Keratinocyte (primary cell): ENCODE data around the gene OTP. TPM values are rescaled to one million over a fixed set of nuclear protein-coding genes. Genes with fewer than 3 reads are reported as not detected.

Experiments
- DNase-seq: peaks from one replicate; pipeline ENCODE4 v3.0.0-alpha.2; 2011; ENCODE audit warnings: low read depth, missing footprints, low spot score
- FAIRE-seq: peaks from 2 replicates; lab custom pipeline; 2011; peaks lifted over from hg19 to GRCh38; lab: Jason Lieb, UNC
- H2AFZ ChIP-seq: 2 replicates; pipeline ENCODE4 v1.6.0; 2012; ENCODE audit warnings: low read length, control low read depth, inconsistent platforms; ENCODE audit not compliant: control insufficient read depth
- H3K27ac ChIP-seq: 2 replicates; pipeline ENCODE4 v1.5.1; 2011; ENCODE audit warnings: low read length; ENCODE audit not compliant: control insufficient read depth, insufficient read depth
- H3K27me3 ChIP-seq: 3 replicates; pipeline ENCODE4 v1.6.0; 2011; ENCODE audit warnings: low read length; ENCODE audit not compliant: control insufficient read depth, insufficient read depth; ENCODE audit errors: extremely low read depth
- H3K36me3 ChIP-seq, 2 experiments: 2 replicates in 1 of 2; 3 replicates in 1 of 2; pipeline ENCODE4 v1.5.1; 2011; ENCODE audit warnings: low read length in 2 of 2, mild to moderate bottlenecking in 1 of 2; ENCODE audit not compliant: control insufficient read depth in 2 of 2, insufficient read depth in 2 of 2; ENCODE audit errors: extremely low read depth in 1 of 2
- H3K4me1 ChIP-seq: 3 replicates; pipeline ENCODE4 v1.5.1; 2011; ENCODE audit warnings: low read length; ENCODE audit not compliant: control insufficient read depth, insufficient read depth; ENCODE audit errors: extremely low read depth
- H3K4me2 ChIP-seq: 3 replicates; pipeline ENCODE4 v1.6.0; 2011; ENCODE audit warnings: low read depth, low read length; ENCODE audit not compliant: control insufficient read depth, insufficient read depth; ENCODE audit errors: extremely low read depth
- H3K4me3 ChIP-seq, 3 experiments: fragments of 200-600 bp in 1 of 3; sonication (generic) in 1 of 3; 2 replicates in 2 of 3; 3 replicates in 1 of 3; pipeline ENCODE4 v1.5.1; 2011 to 2016; ENCODE audit warnings: low read length in 3 of 3, mild to moderate bottlenecking in 3 of 3, control low read depth in 2 of 3, inconsistent platforms in 1 of 3, low read depth in 1 of 3, mixed read lengths in 1 of 3, mixed run types in 1 of 3, moderate library complexity in 1 of 3; ENCODE audit not compliant: control insufficient read depth in 2 of 3, insufficient read depth in 2 of 3; ENCODE audit errors: extremely low read depth in 1 of 3
- H3K79me2 ChIP-seq: 2 replicates; pipeline ENCODE4 v1.6.0; 2012; ENCODE audit warnings: low read length; ENCODE audit not compliant: control insufficient read depth, insufficient read depth
- H3K9ac ChIP-seq: 3 replicates; pipeline ENCODE4 v1.6.0; 2011; ENCODE audit warnings: low read length; ENCODE audit not compliant: control insufficient read depth, insufficient read depth; ENCODE audit errors: extremely low read depth
- H3K9me1 ChIP-seq: 3 replicates; pipeline ENCODE4 v1.6.0; 2011; ENCODE audit warnings: low read length; ENCODE audit not compliant: control insufficient read depth, insufficient read depth; ENCODE audit errors: extremely low read depth
- H3K9me3 ChIP-seq: 2 replicates; pipeline ENCODE4 v1.5.1; 2012; ENCODE audit warnings: low read depth, low read length; ENCODE audit not compliant: control insufficient read depth
- H4K20me1 ChIP-seq: 3 replicates; pipeline ENCODE4 v1.6.0; 2011; ENCODE audit warnings: low read length; ENCODE audit not compliant: control insufficient read depth, insufficient read depth; ENCODE audit errors: extremely low read depth
- EZH2 ChIP-seq: IDR thresholded peaks from one replicate; pipeline ENCODE4 v1.6.1; 2012; ENCODE audit warnings: inconsistent platforms, mild to moderate bottlenecking, low read length, moderate library complexity
- dilution Hi-C: fragments of 300-500 bp; cut with MboI; formaldehyde crosslinking; loops from one replicate; pipeline ENCODE4 v1.7.0; 2020; ENCODE audit warnings: low sequenced_read_pairs; ENCODE audit not compliant: extremely low pct_ligation_motif_present
- polyA plus RNA-seq, 5 experiments: library from polyadenylated mRNA; depleted of rRNA in 3 of 5; stranded (reverse) in 3 of 5; stranded (forward) in 1 of 5; unstranded in 1 of 5; fragments of >200 nt; gene quantifications; 1 replicate in 1 of 5; 2 replicates in 3 of 5; 3 replicates in 1 of 5; pipeline versions ENCODE4 v1.2.1 to v1.2.3, GENCODE V29; 2011 to 2012; ENCODE audit warnings: missing spikeins in 2 of 5, low read depth in 1 of 5, low replicate concordance in 1 of 5
- TF ChIP-seq, protein P1 (sequence below), 3 experiments: IDR thresholded peaks in 1 of 3; conservative IDR thresholded peaks in 1 of 3; optimal IDR thresholded peaks in 1 of 3; 2 replicates in 2 of 3; 3 replicates in 1 of 3; pipeline versions ENCODE3 to v1.5.1; 2011; ENCODE audit warnings: low read length in 3 of 3, mild to moderate bottlenecking in 3 of 3, moderate library complexity in 2 of 3, control low read depth in 1 of 3, inconsistent platforms in 1 of 3; ENCODE audit not compliant: insufficient read depth in 2 of 3; ENCODE audit errors: extremely low read depth in 1 of 3

The OTP gene
- polyA plus RNA-seq, 1 donor (not counting 4 experiments of a cell fraction or from before 2014, with no cell fraction given), result not detected

DNA sequence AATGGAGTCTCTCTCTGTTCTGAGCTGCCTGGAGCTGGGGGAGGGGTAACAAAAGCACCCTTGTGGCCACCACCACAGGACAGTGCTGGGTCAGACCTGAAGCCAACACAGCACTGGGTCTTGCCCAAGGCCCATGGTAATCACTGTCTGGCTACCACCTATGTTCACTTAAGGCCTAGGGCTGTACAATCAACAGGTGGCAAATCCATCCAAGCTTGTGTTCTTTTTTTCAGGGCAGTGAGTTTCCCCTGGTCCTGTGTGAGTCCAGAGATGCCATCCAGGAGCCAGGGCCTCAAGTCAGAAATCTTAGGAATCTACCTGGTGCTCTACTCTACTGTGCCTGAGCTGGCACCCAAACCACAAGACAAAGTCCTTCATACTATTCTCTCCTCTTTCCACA lies 20.1 kb upstream of the OTP start:
- DNase-seq (no peak), FAIRE-seq (no peak)
- no peaks in the 10 kb centered on the region for H3K9me3 ChIP-seq
- H2AFZ ChIP-seq, result no peak overlapping the region
- no peak overlapping the region for H3K9ac ChIP-seq
- H3K4me2 ChIP-seq, result no peak overlapping the region
- dilution Hi-C loops, result no loop called here
- no peaks in the 10 kb centered on the region for H3K36me3 ChIP-seq
- H4K20me1 ChIP-seq, result no peaks in the 10 kb centered on the region
- no peak overlapping the region for H3K27ac ChIP-seq
- H3K79me2 ChIP-seq, result no peaks in the 10 kb centered on the region
- H3K4me1 ChIP-seq, result no peaks in the 10 kb centered on the region
- H3K4me3 ChIP-seq, result no peak overlapping the region
- H3K9me1 ChIP-seq, result no peaks in the 10 kb centered on the region
- H3K27me3 ChIP-seq, result peaks cover 14% of the 10 kb centered on the region
- TF ChIP-seq, protein P1, sequence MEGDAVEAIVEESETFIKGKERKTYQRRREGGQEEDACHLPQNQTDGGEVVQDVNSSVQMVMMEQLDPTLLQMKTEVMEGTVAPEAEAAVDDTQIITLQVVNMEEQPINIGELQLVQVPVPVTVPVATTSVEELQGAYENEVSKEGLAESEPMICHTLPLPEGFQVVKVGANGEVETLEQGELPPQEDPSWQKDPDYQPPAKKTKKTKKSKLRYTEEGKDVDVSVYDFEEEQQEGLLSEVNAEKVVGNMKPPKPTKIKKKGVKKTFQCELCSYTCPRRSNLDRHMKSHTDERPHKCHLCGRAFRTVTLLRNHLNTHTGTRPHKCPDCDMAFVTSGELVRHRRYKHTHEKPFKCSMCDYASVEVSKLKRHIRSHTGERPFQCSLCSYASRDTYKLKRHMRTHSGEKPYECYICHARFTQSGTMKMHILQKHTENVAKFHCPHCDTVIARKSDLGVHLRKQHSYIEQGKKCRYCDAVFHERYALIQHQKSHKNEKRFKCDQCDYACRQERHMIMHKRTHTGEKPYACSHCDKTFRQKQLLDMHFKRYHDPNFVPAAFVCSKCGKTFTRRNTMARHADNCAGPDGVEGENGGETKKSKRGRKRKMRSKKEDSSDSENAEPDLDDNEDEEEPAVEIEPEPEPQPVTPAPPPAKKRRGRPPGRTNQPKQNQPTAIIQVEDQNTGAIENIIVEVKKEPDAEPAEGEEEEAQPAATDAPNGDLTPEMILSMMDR (optimal IDR thresholded peaks at IDR 0.05 in 1 of 3, IDR thresholded peaks at IDR 0.05 in 1 of 3, conservative IDR thresholded peaks at IDR 0.05 in 1 of 3; ENCODE audit: extremely low read depth in 1 of 3, insufficient read depth in 2 of 3, low read length in 3 of 3), result no peak
- TF ChIP-seq EZH2, result no peak

DNA sequence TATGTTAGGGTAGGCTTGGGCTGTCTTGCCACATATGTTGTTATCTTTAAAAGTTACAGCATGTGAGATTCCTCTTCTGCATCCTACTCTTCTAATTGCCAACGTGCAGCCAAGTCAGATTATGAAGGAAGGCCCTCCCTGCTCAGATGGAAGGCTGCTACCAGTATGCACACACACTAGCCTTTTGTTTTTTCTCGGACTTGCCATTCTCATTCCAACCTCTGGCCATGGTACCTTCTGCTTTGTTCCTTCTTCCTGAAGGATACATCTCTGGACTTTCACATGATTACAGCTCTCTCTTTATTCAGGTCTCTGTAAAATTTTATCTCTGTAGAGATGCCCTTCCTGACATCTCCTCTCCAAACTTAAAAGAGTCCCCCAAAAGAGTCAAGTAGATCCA lies 12.8 kb upstream of the OTP start:
- H3K27me3 ChIP-seq, result peaks cover 48% of the 10 kb centered on the region
- no peak overlapping the region for H2AFZ ChIP-seq
- DNase-seq (no peak), FAIRE-seq (no peak)
- H3K9ac ChIP-seq, result no peak overlapping the region
- TF ChIP-seq, protein P1 (optimal IDR thresholded peaks at IDR 0.05 in 1 of 3, IDR thresholded peaks at IDR 0.05 in 1 of 3, conservative IDR thresholded peaks at IDR 0.05 in 1 of 3; ENCODE audit: extremely low read depth in 1 of 3, insufficient read depth in 2 of 3, low read length in 3 of 3), result no peak
- TF ChIP-seq EZH2, result no peak
- H3K4me2 ChIP-seq, result no peak overlapping the region
- no peak overlapping the region for H3K4me3 ChIP-seq
- H3K9me3 ChIP-seq, result no peaks in the 10 kb centered on the region
- dilution Hi-C loops, result no loop called here
- H3K9me1 ChIP-seq, result no peaks in the 10 kb centered on the region
- H3K36me3 ChIP-seq, result no peaks in the 10 kb centered on the region
- no peaks in the 10 kb centered on the region for H4K20me1 ChIP-seq
- H3K4me1 ChIP-seq, result no peaks in the 10 kb centered on the region
- no peak overlapping the region for H3K27ac ChIP-seq
- no peaks in the 10 kb centered on the region for H3K79me2 ChIP-seq
